Stimulated activated CD8-positive, alpha-beta memory T cell treated with anti-CD3 and anti-CD28 coated beads, Interleukin-12 subunit alpha, Interleukin-12 subunit beta, amount 100 ng/mL, for 4 hours (primary cell): ENCODE results near the gene PYGB.

Experiments used
- DNase-seq: peaks from one replicate; pipeline ENCODE4 v3.0.0-alpha.2; 2020; ENCODE audit warnings: low read depth

Gene PYGB

GRCh38 chr20:25338112-25339023 lies 90.5 kb downstream of the PYGB start:
- no peak for DNase-seq

- DNase-seq: no peak
These were observed 91.7 kb downstream of the PYGB start for GRCh38 chr20:25339608-25340007.

- DNase-seq: no peak
These were observed 92.5 kb downstream of the PYGB start for GRCh38 chr20:25340380-25340779.

- no peak for DNase-seq
These were observed 94.1 kb downstream of the PYGB start for GRCh38 chr20:25341716-25342680.

- no peak for DNase-seq
These were observed 96.7 kb downstream of the PYGB start for GRCh38 chr20:25344634-25345033.

- DNase-seq: no peak
These were observed 97.8 kb downstream of the PYGB start for GRCh38 chr20:25345721-25346120.

GRCh38 chr20:25346349-25346748 lies 98.5 kb downstream of the PYGB start:
- no peak for DNase-seq
